A673 (cell line): ENCODE results near the gene CDH12. TPM values are rescaled to one million over a fixed set of nuclear protein-coding genes. Genes with fewer than 3 reads are reported as not detected.

ENCODE experiments used
- BruUV-seq: library from RNA; stranded (reverse); fragments of 400-500 nt; replicated peaks from 2 replicates; lab custom pipeline; 2021; lab: Mats Ljungman, UMichigan
- CTCF ChIA-PET: fragments of 300-600 bp; sonication (Branson Sonifier 250); formaldehyde crosslinking; loops from one replicate; lab custom pipeline; 2022; ENCODE audit warnings: antibody characterized with exemption; lab: Charles Lee
- POLR2A ChIA-PET: fragments of 300-600 bp; sonication (Branson Sonifier 250); formaldehyde crosslinking; loops from one replicate; lab custom pipeline; 2022; ENCODE audit warnings: antibody characterized with exemption; ENCODE audit not compliant: low non-redundant PET; lab: Charles Lee
- DNase-seq: peaks from one replicate; pipeline ENCODE4 v3.0.0-alpha.2; 2015; ENCODE audit warnings: low spot score
- H3K27ac ChIP-seq: fragments of 200-600 bp; sonication (generic); 2 replicates; pipeline ENCODE4 v1.5.1; 2016; ENCODE audit warnings: mixed run types, low read depth, mild to moderate bottlenecking, mixed read lengths, antibody characterized with exemption, low read length; ENCODE audit not compliant: poor library complexity, severe bottlenecking
- H3K27me3 ChIP-seq: fragments of 200-600 bp; sonication (generic); replicated peaks from 2 replicates; pipeline ENCODE4 v1.6.1; 2017; ENCODE audit warnings: mixed run types, low read depth, mild to moderate bottlenecking, mixed read lengths, antibody characterized with exemption, low read length; ENCODE audit not compliant: insufficient read depth, poor library complexity
- H3K36me3 ChIP-seq: fragments of 200-600 bp; sonication (generic); 2 replicates; pipeline ENCODE4 v1.6.1; 2016; ENCODE audit warnings: mixed run types, mild to moderate bottlenecking, mixed read lengths, antibody characterized with exemption, low read length; ENCODE audit not compliant: insufficient read depth, poor library complexity, severe bottlenecking
- H3K4me1 ChIP-seq: fragments of 200-600 bp; sonication (generic); 2 replicates; pipeline ENCODE4 v1.6.1; 2017; ENCODE audit warnings: mixed run types, mild to moderate bottlenecking, mixed read lengths, antibody characterized with exemption, low read length; ENCODE audit not compliant: insufficient read depth, poor library complexity, severe bottlenecking
- H3K4me3 ChIP-seq: fragments of 200-600 bp; sonication (generic); 2 replicates; pipeline ENCODE4 v1.5.1; 2016; ENCODE audit warnings: low read depth, mixed run types, mild to moderate bottlenecking, mixed read lengths, low read length; ENCODE audit not compliant: poor library complexity, severe bottlenecking
- H3K9me3 ChIP-seq: fragments of 200-600 bp; sonication (generic); 2 replicates; pipeline ENCODE4 v1.6.1; 2016; ENCODE audit warnings: mixed run types, low read depth, mild to moderate bottlenecking, mixed read lengths, antibody characterized with exemption, low read length; ENCODE audit not compliant: poor library complexity, severe bottlenecking
- CTCF ChIP-seq: fragments of 300-800, 200-600 bp; sonication (generic); conservative IDR thresholded peaks from 2 replicates; pipeline ENCODE4 v1.5.1; 2017; ENCODE audit warnings: low read depth, mild to moderate bottlenecking, antibody characterized with exemption, low read length, moderate library complexity, mixed read lengths
- EZH2 ChIP-seq: fragments of 200-600 bp; sonication (generic); IDR thresholded peaks from 2 replicates; pipeline ENCODE4 v1.6.1; 2017; ENCODE audit warnings: borderline replicate concordance, low read depth, mild to moderate bottlenecking, mixed read lengths, antibody characterized with exemption, low read length; ENCODE audit not compliant: poor library complexity, severe bottlenecking
- intact Hi-C: fragments of 100-400 bp; cut with micrococcal nuclease; formaldehyde crosslinking; loops from one replicate; pipeline ENCODE4 v1.10.0; 2022; ENCODE audit not compliant: unreplicated experiment
- total RNA-seq: library from RNA; stranded (reverse); gene quantifications from 2 replicates; pipeline ENCODE4 v1.2.3, GENCODE V29; 2021

The CDH12 gene
- total RNA-seq, 1 experiment from 2014 or later, result 39.5 TPM

- no peak overlapping the region for H3K4me3 ChIP-seq
- no peaks in the 10 kb centered on the region for H3K27me3 ChIP-seq
- POLR2A ChIA-PET, result no interaction called here
- CTCF ChIA-PET, result no interaction called here
- no peak overlapping the region for H3K27ac ChIP-seq
- no peak for DNase-seq
- no TSS peak for BruUV-seq
- TF ChIP-seq CTCF (no peak), EZH2 (no peak)
- H3K36me3 ChIP-seq, result no peaks in the 10 kb centered on the region
- no peaks in the 10 kb centered on the region for H3K9me3 ChIP-seq
- intact Hi-C loops, result no loop called here
- H3K4me1 ChIP-seq, result no peaks in the 10 kb centered on the region
Measured at GRCh38 chr5:22787398-22787797, 65.7 kb downstream of the CDH12 start.

DNA sequence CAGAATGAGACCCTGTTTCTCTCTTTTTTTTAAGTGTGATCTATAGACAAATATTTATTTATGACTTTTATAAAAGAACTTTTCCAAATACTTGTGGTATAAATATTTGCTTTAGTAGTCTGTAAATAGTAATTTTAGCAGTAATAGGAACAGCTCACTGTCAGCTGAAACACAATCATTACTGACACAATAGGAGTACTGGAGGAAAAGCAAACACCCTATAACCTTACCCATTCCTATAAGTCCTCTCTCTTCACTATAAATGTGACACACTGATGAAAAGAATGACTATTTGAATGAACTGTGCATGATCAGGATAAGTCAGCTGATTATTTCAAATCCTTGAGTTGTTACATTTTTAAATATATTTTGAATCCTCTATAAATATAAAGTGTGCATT lies 72.4 kb downstream of the CDH12 start:
- Histone ChIP-seq H3K27ac (no peak overlapping the region), H3K4me1 (no peaks in the 10 kb centered on the region), H3K4me3 (no peak overlapping the region), H3K27me3 (no peaks in the 10 kb centered on the region), H3K9me3 (no peaks in the 10 kb centered on the region), H3K36me3 (no peaks in the 10 kb centered on the region)
- no TSS peak for BruUV-seq
- ChIA-PET POLR2A (no interaction called here), CTCF (no interaction called here)
- TF ChIP-seq CTCF, result no peak
- TF ChIP-seq EZH2, result no peak
- no peak for DNase-seq
- intact Hi-C loops, result no loop called here

GRCh38 chr5:22779499-22779898 lies 73.6 kb downstream of the CDH12 start:
- no TSS peak for BruUV-seq
- no peak for DNase-seq
- CTCF ChIA-PET, result no interaction called here
- intact Hi-C loops, result no loop called here
- H3K4me1 ChIP-seq, result no peaks in the 10 kb centered on the region
- no peaks in the 10 kb centered on the region for H3K9me3 ChIP-seq
- POLR2A ChIA-PET, result no interaction called here
- no peak overlapping the region for H3K27ac ChIP-seq
- H3K27me3 ChIP-seq, result no peaks in the 10 kb centered on the region
- TF ChIP-seq CTCF, result no peak
- TF ChIP-seq EZH2, result no peak
- H3K36me3 ChIP-seq, result no peaks in the 10 kb centered on the region
- no peak overlapping the region for H3K4me3 ChIP-seq
